H1 (cell line): ENCODE measurements around the gene BCKDHA. TPM values are rescaled to one million over a fixed set of nuclear protein-coding genes. Genes with fewer than 3 reads are reported as not detected.

Source experiments
- CHD1 ChIP-seq: IDR thresholded peaks from 2 replicates; pipeline ENCODE4 v1.6.1; 2012; ENCODE audit warnings: low read depth, low read length, improper control_type of control experiment
- CTBP2 ChIP-seq: IDR thresholded peaks from 2 replicates; pipeline ENCODE4 v1.7.0; 2011; ENCODE audit warnings: borderline replicate concordance, mild to moderate bottlenecking, moderate library complexity, mixed read lengths, low read length; ENCODE audit not compliant: insufficient read depth, insufficient read length
- GTF2F1 ChIP-seq: IDR thresholded peaks from 2 replicates; pipeline ENCODE4 v1.6.1; 2012; ENCODE audit warnings: low read depth, low read length, improper control_type of control experiment, borderline replicate concordance
- HDAC6 ChIP-seq: IDR thresholded peaks from one replicate; pipeline ENCODE4 v1.7.1; 2012; ENCODE audit warnings: low read depth, mild to moderate bottlenecking, inconsistent platforms, low read length, moderate library complexity
- NANOG ChIP-seq: IDR thresholded peaks from 2 replicates; pipeline ENCODE4 v1.6.1; 2011; ENCODE audit warnings: low read length, low read depth, mild to moderate bottlenecking, inconsistent platforms; ENCODE audit not compliant: insufficient read depth, poor library complexity, severe bottlenecking
- NRF1 ChIP-seq: IDR thresholded peaks from 2 replicates; pipeline ENCODE4 v1.6.1; 2011; ENCODE audit warnings: mild to moderate bottlenecking, low read depth, low read length, improper control_type of control experiment
- POU5F1 ChIP-seq: IDR thresholded peaks from 2 replicates; pipeline ENCODE4 v1.6.1; 2011; ENCODE audit warnings: low read depth, mild to moderate bottlenecking, low read length, moderate library complexity
- RBBP5 ChIP-seq: IDR thresholded peaks from 2 replicates; pipeline ENCODE4 v1.7.1; 2012; ENCODE audit warnings: low read depth, mild to moderate bottlenecking, inconsistent platforms, low read length, moderate library complexity, borderline replicate concordance
- SIRT6 ChIP-seq: IDR thresholded peaks from one replicate; pipeline ENCODE4 v1.7.1; 2012; ENCODE audit warnings: low read length, inconsistent platforms
- polyA plus RNA-seq, 7 experiments: library from polyadenylated mRNA; depleted of rRNA in 3 of 7; stranded (reverse) in 5 of 7; unstranded in 2 of 7; fragments of >200 nt in 5 of 7; fragments of 200-250 nt in 2 of 7; gene quantifications; 1 replicate in 5 of 7; 2 replicates in 1 of 7; 4 replicates in 1 of 7; pipeline versions ENCODE4 v1.2.1 to v1.2.3, GENCODE V29; 2011 to 2013; ENCODE audit warnings: missing spikeins in 2 of 7, mixed read lengths in 2 of 7
- total RNA-seq: library from RNA; stranded (reverse); fragmentation: NEBNext Ultra II Directional; extraction: Animal tissue kit (Norgen Biotek cat#: 25700); gene quantifications from 2 replicates; pipeline ENCODE4 v1.2.1, GENCODE V29; 2021
- TF ChIP-seq, protein P1 (sequence below): fragments of 300-600 bp; sonication (generic); IDR thresholded peaks from 2 replicates; pipeline ENCODE4 v1.7.1; 2012; ENCODE audit warnings: low read length, moderate library complexity, mild to moderate bottlenecking, inconsistent platforms; ENCODE audit not compliant: insufficient replicate concordance

The BCKDHA gene
- total and polyA plus RNA-seq, 2 of the 8 experiments (the other 6 are each of a cell fraction or from before 2014, with no cell fraction given): 14.2 to 69.6 TPM

DNA sequence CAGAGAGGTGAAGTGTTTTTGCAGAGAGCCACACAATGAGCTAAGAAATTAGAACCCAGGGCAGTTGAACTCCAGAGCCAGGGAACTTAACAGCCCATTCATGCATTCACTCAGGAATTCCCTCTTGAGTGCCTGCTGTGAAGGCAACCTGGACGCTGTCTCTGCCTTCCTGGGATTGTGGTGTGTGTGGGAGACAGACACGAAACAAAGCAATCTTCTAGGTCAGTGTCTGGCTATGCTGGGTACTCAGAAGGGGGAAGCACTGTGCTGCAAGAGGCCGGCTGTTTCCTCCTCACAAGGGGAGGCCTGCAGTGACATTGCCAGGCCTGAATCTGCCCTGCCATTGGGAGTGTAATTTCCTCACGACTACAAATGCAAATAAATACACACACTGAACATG is 9.7 kb downstream of the BCKDHA start (continued):
- TF ChIP-seq, protein P1, sequence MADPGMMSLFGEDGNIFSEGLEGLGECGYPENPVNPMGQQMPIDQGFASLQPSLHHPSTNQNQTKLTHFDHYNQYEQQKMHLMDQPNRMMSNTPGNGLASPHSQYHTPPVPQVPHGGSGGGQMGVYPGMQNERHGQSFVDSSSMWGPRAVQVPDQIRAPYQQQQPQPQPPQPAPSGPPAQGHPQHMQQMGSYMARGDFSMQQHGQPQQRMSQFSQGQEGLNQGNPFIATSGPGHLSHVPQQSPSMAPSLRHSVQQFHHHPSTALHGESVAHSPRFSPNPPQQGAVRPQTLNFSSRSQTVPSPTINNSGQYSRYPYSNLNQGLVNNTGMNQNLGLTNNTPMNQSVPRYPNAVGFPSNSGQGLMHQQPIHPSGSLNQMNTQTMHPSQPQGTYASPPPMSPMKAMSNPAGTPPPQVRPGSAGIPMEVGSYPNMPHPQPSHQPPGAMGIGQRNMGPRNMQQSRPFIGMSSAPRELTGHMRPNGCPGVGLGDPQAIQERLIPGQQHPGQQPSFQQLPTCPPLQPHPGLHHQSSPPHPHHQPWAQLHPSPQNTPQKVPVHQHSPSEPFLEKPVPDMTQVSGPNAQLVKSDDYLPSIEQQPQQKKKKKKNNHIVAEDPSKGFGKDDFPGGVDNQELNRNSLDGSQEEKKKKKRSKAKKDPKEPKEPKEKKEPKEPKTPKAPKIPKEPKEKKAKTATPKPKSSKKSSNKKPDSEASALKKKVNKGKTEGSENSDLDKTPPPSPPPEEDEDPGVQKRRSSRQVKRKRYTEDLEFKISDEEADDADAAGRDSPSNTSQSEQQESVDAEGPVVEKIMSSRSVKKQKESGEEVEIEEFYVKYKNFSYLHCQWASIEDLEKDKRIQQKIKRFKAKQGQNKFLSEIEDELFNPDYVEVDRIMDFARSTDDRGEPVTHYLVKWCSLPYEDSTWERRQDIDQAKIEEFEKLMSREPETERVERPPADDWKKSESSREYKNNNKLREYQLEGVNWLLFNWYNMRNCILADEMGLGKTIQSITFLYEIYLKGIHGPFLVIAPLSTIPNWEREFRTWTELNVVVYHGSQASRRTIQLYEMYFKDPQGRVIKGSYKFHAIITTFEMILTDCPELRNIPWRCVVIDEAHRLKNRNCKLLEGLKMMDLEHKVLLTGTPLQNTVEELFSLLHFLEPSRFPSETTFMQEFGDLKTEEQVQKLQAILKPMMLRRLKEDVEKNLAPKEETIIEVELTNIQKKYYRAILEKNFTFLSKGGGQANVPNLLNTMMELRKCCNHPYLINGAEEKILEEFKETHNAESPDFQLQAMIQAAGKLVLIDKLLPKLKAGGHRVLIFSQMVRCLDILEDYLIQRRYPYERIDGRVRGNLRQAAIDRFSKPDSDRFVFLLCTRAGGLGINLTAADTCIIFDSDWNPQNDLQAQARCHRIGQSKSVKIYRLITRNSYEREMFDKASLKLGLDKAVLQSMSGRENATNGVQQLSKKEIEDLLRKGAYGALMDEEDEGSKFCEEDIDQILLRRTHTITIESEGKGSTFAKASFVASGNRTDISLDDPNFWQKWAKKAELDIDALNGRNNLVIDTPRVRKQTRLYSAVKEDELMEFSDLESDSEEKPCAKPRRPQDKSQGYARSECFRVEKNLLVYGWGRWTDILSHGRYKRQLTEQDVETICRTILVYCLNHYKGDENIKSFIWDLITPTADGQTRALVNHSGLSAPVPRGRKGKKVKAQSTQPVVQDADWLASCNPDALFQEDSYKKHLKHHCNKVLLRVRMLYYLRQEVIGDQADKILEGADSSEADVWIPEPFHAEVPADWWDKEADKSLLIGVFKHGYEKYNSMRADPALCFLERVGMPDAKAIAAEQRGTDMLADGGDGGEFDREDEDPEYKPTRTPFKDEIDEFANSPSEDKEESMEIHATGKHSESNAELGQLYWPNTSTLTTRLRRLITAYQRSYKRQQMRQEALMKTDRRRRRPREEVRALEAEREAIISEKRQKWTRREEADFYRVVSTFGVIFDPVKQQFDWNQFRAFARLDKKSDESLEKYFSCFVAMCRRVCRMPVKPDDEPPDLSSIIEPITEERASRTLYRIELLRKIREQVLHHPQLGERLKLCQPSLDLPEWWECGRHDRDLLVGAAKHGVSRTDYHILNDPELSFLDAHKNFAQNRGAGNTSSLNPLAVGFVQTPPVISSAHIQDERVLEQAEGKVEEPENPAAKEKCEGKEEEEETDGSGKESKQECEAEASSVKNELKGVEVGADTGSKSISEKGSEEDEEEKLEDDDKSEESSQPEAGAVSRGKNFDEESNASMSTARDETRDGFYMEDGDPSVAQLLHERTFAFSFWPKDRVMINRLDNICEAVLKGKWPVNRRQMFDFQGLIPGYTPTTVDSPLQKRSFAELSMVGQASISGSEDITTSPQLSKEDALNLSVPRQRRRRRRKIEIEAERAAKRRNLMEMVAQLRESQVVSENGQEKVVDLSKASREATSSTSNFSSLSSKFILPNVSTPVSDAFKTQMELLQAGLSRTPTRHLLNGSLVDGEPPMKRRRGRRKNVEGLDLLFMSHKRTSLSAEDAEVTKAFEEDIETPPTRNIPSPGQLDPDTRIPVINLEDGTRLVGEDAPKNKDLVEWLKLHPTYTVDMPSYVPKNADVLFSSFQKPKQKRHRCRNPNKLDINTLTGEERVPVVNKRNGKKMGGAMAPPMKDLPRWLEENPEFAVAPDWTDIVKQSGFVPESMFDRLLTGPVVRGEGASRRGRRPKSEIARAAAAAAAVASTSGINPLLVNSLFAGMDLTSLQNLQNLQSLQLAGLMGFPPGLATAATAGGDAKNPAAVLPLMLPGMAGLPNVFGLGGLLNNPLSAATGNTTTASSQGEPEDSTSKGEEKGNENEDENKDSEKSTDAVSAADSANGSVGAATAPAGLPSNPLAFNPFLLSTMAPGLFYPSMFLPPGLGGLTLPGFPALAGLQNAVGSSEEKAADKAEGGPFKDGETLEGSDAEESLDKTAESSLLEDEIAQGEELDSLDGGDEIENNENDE: no peak
- TF ChIP-seq NRF1 (no peak), CTBP2 (no peak), SIRT6 (no peak), POU5F1 (no peak), GTF2F1 (no peak), NANOG (no peak), HDAC6 (no peak), RBBP5 (no peak), CHD1 (no peak)
- TF ChIP-seq, all 59 proteins: peak for 0
